Activated effector memory CD4-positive, alpha-beta T cell treated with anti-CD3 and anti-CD28 coated beads, Interleukin-2, amount 50 U/mL, for 16 hours (primary cell): Measurements from ENCODE around the gene BICC1.

Source experiments
- DNase-seq: peaks from one replicate; pipeline ENCODE4 v3.0.0-alpha.2; 2020

BICC1 gene

DNA sequence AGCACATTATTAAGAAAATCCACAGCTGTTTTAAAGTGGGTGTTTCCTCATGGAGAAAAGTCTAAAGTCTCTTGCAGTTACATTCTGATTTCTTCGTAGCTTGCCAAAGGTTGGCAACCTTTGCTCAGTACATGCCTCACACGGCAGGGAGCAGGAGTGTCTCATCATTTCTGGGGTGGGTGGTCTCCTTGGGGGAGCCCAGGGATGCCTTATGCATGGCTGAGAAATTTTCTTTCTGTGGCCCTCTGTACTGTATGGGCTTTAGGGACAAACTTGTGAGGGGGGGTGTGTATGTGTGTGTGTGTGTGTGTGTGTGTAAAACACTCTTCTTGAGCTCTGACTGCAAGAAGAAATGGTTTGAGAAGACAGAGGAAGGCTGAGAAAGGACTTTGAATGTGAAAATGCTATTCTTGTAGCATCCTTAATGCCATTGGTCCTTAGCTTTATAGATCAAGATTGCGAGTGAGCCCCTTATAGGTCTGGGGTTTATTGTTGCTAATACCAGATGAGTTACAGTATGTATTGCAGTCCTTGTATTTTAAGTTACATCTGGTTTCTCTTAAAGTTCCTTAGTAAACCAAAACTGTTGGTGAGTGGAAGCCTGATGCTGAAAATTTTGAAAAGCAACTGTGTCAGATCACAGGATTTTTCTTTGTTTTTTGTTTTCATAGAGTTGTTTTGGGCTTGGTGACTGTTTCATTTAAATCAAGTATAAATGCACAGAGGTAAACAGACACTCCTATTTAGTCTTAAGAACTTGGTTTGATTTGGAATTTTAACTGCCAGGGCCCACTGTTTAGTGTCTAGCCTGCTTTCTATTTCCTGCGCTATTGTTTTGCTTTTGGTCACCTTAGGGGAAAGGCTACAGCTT is 242.0 kb downstream of the BICC1 start:
- no peak for DNase-seq

DNA sequence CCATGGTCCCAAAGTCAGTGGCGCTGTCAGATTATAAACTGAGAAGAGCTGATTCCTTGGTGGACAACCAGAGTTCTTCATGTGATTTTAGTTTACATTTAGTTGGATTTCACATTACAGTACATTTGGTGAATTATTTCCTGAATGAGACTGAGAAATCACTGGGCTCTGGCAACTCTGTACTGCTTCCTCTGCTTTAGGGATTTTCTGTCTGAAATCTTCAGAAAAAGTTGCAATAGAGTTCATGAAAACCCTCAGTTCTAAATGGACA is 242.6 kb downstream of the BICC1 start:
- DNase-seq: no peak

DNA sequence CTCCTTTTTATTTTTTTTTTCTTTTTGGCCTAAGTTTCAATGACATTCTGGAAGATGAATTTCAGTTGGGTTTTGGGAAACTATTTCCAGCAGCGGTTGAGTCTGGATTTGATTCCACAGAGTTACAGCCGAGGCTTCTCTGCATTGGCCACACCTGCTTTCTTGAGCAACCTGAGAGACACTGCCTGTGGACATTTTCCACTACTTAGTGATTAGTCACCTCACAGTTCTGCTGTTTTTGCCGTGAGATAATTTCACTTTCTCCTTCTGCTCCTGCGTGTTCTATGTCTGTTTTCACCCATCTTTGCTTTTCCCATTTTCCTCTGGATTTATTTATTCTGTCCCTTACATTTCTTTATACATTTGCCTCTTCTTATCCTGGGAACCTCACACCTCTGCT is 243.0 kb downstream of the BICC1 start:
- DNase-seq: no peak

DNA sequence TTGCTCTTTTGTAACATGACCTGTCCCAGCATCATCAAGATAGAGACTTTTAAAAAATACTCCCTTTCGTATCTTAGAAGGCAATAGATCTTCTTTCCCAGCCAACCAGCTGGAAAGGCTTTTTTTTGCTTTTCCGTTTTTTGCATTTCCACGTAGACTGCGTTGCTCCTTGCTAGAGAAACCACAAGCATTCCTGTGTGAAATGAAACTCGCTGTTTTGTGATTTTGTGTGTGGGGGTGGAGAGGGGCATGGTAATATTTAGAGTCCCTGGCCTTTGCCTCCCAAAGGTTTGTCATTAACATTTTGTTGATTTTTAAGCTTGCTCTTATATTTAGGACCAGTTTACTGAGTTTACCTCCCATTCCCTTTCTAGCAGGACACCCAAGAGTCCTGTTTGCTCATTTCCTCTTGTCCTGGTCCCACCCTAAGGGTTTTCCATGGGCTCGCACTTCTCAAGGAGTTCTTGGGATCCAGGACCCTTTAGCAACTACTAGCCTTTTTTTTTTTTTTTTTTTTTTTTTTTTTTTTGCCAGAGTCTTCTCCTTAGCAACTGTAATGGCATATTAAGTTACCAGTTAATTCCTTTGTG is 243.6 kb downstream of the BICC1 start:
- DNase-seq: no peak

DNA sequence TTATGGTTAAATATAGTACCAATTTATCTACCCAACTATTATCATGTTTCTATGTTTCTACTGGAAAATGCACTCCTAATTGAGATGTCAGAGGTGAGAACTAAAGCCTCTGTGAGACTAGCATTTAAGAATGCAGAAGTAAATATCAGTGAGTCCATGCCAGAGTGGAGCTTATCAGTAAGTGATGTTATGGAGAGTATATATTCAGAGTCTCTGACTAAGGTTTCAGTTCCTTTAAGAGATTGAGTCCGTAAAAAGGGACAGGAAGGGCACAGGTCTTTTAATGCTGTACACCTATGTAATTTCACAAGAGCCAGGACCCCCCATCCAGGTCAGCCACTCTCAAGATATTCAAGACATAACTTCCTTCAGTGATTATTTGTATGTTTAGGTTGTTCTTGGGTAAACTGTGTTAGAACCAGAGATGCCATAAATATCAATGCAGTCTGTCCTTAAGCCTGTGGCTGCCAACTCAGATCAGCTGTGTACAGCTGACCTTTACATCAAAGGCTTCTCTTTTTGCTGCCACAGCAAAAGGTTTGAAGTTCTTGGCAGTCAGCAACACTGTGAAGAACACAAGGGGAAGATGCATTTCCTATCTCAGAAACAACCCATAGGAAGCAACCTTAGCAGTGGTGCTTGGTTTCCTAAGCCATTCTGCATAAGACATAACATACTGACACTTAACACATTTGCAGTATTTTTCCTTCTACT is 244.8 kb downstream of the BICC1 start:
- DNase-seq: no peak

DNA sequence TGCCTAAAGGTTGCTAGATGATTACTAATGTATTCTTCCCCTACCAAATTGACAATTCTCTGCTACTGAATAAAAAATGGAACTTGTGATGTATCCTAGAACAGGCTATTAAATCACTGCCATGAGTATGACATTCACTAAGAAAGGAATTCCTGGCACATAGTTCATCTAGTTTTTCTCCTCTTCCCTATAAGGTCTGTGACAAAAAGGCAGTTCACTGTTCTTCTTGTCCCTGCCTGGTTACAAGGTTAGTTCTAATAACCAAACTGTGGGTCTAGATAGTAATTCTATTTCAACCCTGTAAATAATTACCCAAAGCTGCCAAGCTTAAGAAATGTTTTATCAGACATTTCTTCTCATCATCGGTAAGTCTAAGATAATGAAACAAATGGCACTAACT is 245.6 kb downstream of the BICC1 start:
- DNase-seq: no peak

DNA sequence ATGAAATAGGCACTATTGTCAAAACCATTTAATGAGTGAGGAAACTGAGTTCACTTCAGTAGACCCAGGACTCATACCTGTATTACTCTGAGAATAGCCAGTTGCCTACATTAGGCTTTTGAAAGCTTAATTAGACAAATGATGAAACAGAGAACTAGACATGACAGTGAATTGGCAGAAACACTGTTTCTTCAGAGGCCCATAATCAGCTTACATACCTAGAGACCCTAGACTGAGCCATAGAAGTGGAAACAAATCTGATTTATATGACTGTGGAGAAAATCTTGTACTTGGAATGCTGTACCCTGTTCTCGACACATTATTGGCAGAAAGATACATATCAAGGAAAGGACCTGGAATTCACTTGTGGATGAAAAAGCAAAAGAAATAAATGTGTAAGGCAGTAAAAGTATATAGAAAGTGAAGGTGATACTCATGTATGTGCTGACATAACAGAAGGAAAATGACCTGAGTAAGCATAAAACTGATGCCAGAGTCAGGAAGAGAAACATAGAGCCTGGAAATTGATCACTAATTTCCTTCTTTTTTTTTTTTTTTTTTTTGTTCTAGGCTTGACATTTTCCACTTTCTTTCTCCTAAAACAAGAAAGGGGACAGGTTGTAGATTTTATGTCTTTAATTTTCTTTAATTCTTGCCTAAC is 251.5 kb downstream of the BICC1 start:
- DNase-seq: no peak

DNA sequence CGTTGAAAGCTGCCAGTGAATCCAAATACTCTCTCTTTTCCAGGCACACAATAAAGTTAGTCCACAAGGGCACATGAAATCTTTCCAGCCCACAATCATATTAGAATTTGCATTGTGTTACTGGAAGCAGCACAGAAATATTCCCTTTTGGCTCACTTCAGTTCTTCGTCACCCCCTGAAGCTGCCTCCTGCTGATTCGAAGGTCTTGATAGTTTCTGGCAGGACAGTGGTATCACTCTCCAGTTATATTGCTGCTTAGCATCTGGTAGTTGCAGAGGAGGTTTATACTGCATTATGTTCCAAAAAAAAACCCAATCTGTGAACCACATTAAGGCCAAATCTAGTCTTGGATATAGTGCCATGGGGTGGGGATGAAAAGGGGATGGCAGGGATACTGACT is 253.2 kb downstream of the BICC1 start:
- no peak for DNase-seq

DNA sequence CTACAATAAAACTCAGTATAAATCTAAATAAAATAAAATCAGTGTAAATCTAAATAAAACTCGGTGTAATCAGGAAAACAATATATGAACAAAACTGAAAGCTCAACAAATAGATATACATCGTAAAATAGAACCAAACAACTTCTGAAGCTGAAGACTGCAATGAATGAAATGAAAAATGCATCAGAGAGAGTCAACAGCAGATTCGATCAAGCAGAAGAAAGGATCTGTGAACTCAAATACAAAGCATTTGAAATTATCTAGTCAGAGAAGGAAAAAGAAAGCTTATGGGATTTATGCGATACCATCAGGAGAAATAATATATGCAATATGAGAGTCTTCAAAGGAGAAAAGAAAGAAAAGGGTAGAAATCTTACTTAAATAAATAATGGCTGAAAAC is 255.0 kb downstream of the BICC1 start:
- DNase-seq: no peak

DNA sequence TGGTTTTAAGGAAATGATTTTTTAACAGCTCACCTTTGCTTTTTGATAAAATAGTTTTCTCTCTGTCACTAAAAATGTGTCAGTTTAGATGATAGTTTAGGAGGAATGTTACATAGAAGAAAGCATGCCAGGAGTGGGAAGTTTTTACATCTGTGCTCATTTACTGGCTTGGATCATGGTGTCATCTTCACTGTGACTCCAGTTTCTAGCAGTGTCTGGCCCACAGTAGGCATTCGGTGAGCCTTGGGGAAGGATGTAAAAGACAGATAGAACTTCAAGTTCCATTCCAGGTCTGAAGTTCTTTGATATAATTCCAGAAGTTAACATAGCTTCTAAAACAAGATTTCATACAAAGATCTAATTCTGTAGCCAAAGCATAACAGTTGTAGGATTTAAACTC is 259.2 kb downstream of the BICC1 start:
- DNase-seq: no peak

DNA sequence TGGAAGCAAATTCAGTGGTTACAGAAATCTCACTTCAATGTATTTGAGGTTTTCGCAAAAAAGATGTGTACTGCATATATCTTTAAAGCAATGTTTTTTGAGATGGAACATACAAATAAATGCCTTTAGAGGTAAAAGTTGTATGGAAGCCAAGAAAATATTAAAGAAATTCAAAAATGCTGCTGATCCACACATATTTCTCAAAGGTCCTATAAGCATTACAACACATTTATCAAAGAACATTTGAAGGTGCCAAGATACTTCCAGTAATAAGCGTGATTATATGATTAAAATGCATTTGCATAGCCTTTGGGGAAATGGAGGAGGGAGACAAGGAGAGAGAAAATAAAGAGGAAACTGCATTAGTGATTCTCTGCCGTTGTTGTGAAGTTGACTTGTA is 260.1 kb downstream of the BICC1 start:
- no peak for DNase-seq

DNA sequence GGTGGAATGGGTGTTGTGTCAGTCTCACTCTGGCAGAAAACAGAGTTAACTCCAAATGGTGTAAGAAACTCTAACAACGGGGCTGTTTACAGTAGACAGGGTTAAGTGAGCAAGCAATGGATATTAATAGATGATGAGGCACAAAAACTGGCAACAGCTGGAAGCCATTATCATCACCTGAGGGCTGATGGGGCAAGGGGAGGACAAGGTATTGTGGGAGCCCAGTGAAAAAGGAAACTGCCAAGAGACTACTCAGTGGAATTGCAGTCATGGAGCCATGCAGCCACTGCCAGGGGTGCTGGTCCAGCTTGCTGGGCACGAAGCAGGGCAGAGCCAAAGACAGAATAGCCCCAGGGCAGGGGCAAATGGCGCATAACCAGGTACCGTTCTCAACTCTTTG is 260.7 kb downstream of the BICC1 start:
- DNase-seq: no peak

DNA sequence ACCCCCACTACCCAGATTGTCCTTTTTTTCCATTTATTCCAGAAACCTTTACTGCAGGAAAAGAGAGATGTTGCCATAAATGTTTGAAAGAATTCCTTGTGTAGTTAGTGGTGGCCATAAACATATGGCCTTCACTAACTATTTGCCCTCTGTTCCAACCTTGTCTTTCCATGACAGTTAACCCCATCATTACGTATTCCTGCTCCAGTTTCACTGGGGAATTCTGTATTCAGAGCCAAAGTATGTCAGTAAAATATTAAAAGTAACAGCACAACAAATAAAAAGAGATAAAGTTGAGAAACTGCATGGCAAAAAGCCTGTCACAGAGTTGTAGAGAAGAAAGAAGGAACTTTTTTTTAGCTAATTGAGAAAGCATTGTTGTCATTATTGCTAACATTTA is 261.3 kb downstream of the BICC1 start:
- no peak for DNase-seq

DNA sequence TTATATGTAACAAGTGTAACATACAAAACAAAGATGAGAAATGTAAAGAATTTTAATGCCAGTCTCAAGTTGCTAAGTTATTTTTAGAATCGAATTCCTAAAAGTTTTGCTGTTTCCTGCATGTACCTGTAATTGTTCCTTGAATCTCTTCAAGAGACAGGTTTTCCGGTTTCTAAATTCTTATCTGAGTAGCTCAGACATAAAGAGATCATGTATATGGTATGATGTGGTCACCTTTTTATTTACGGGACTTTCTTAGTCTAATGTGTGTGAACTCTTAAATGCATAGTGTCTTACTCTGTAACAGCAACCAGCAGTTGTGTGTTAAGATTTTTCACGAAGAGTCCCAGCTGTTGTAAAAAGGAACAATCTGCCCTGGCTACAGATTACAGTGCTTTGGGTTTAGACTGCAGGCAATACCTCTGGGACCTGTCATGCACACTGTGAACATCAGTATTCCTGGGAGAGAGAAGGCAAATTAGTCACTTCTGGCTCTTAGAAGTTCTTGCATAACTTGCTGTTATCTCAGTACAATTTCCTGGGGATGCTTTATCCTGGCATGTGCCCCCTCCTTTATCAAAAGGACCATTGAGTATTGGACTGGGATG is 263.4 kb downstream of the BICC1 start:
- no peak for DNase-seq

DNA sequence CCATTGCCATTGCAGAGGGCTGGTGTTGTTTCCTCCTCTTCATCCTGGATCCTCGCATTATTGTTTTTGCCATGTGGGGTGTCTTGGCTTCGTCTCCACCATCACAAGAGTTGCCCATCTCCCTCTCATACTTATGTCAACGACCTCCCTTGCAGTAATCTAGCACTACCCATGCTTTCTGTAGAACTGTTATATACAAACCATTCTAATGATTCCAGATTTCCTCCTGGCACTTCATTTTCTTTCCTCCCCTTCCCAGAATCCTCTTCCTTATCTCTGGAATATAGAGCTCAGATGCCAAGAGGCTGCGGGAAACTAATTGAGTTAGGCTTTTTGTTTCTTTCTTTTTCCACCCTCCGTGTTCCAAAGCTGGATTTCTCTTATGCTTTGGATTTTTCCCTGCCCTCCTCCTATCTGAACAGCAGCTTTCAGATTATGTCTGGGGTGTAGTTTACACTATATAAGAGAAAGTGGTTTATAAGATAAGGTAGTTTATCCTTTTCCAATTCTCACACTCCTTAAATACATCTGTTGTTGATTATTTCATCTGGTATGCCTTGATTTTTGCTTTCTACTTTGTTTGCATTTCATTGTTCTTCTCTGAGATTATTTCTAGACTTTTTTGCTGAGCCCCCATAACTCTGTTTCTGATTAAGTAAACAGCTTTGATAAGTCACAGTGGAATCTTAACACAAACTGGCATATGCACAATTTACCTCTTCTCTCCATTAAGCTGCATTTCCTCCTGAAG is 264.1 kb downstream of the BICC1 start:
- no peak for DNase-seq

DNA sequence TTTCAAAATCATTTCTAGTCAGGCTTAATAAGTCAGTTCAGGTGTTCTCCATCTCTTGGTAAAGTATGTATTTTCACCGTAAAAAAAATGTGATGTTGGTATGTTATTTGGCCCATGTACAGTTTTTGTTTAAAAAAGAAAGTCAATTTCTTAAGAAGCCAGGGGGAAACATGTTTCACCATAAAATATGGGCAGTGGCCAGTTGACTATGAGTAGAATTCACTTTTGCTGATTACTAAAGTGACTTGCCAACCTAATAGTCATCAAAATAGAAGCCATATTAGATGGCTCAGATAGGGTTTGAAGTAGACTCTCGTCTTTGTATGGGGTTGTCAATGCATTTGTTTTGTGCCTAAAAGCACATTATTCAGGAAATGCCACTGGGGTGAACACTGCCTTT is 266.3 kb downstream of the BICC1 start:
- DNase-seq: no peak

DNA sequence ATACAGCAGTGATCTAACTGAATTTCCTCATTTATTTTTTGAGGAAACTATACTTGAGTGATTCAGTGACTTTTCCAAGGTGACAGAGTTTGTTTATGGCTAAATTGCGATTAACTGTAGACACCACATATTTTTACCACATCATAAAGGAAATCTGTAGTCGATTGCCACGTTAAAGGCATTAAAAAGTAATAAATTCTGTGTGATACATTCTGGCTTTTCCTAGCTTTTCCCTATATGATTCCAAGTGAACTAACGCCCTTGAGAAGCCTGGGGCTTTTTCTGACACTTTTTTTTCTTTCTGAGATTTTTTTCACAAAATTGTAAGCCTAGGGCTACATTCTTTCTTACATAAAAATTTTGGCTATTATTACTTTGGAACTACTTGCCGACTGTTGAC is 266.9 kb downstream of the BICC1 start:
- DNase-seq: no peak

DNA sequence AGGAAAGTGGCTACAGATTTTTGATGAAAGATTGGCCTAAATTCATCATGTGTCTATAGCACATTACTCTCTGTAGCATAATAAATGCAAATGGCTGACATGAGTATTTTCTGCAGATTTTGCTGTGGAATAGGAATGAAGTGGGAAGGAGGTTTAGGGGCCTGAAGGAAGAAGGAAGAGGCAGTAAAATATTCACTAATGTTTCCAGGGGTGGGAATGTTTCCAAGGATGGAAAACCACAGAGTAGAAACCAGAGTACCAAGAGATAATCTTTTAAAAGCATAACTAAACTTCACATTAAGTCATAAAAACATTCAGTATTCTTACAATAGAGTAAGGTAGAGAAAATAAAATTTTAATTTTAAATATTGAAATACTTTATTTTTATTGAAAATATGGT is 267.8 kb downstream of the BICC1 start:
- DNase-seq: no peak

DNA sequence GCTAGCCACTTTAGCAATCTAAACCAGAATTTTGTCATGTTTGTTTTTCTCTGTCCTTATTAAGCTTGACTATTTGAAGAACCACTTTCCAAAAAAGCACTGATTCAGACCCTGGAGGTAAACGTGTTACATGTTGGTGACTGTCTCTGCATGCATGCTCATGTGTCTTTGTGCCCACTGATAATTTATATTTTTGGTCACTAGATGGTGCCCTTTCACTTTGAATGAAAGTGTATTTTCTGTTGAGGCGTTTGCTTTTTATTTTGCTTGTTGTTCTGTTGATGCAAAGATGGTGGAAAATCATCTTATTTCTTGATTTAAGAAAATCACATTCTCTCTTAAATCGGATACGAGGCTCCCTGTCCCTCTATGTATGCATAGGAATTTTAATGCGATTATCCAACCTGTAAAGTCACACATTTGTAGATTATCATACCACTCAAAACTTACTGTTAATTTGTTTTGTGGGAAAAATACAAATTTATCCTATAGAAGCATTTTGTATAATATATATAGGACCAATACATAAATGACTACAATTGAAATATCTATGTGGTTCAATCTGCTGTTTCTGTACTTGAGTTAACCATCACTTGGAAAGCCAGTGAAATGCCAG is 269.3 kb downstream of the BICC1 start:
- no peak for DNase-seq

DNA sequence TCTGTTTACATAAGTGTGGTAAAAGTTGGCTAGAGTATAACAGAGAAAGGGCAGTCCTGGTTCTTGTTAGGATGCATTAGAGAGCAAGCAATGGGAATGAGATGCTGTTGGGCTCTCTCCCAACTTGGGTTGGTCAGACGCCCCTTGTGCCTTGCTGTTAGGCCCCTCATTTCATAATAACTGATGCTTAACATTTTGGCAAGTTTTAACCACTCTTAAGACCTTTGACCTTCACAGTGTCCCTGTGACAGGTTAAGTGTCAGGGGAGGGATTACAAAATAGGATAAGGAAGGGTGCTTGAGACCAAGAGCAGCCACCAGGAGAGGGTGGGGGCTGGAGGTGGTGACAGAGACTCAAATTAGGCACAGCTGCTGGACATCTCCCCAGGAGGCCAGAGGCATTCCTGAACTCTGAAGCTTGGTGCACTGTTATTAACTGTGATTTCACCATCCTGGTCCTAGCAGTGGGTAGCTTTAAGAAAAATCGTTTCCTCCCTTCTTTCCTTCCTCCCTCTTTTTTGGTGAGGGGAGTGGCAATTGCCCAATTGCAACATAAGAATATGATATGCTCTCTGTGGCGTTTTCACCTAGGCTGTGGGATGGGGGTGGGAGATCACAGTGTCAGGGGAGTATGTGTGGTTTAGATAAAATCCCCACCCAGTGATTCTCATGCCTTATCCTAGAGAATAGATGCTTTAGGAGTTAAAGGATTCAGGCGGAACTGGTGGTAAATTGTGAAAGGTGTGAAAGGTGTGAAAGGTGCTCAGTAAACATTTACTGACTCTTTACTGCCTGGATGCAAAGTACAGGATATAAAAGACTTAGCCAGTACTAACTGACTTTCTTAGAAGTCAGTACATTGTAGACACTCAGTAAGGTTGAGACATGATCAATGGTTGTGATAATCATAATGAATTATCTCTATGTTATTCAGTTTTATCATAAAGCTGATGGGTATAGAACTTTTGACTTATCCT is 270.5 kb downstream of the BICC1 start:
- DNase-seq: no peak

DNA sequence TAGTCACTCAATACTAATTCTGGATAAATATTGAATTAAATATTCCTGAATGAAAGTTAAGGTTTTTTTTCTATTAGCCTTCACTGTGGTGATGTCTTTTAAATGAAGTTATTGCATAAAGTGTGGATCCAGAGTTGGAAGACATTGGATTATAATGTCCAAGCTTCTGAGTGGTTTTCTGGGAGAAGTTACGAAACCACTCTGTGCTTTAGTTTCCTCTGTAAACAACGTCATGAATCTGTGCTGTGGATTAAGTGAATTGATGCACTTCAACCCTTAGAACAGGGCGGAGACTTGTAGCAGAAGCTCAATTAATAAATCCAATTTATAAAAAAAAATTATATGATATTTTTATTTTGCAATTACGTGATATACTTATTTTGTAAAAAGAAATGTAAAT is 271.7 kb downstream of the BICC1 start:
- no peak for DNase-seq
